BE2C (cell line): ENCODE data around the gene ANKLE2.
A peak's percentile ranks its signal among the peaks of the same experiment; 100 is the strongest.
"Not testable (repeated sequence)": the region's sequence is repeated elsewhere in the genome, so short reads cannot be mapped to it uniquely, and the experiment has no call there.

Experiments used
- DNase-seq: peaks from one replicate; pipeline ENCODE4 v3.0.0-alpha.2; 2020
- H3K27me3 ChIP-seq: fragments of 250-450 bp; sonication (Bioruptor Pico); 2 replicates; pipeline ENCODE4 v1.5.1; 2020; ENCODE audit warnings: mild to moderate bottlenecking
- H3K36me3 ChIP-seq: fragments of 250-450 bp; sonication (Bioruptor Pico); 2 replicates; pipeline ENCODE4 v1.5.1; 2020; ENCODE audit warnings: mild to moderate bottlenecking
- H3K4me1 ChIP-seq: fragments of 250-450 bp; sonication (Bioruptor Pico); 2 replicates; pipeline ENCODE4 v1.5.1; 2020
- H3K4me3 ChIP-seq: 2 replicates; pipeline ENCODE4 v1.5.1; 2011; ENCODE audit warnings: low read depth, low read length
- H3K9me3 ChIP-seq: fragments of 250-450 bp; sonication (Bioruptor Pico); 2 replicates; pipeline ENCODE4 v1.5.1; 2020
- TF ChIP-seq, protein P1 (sequence below): IDR thresholded peaks from 2 replicates; pipeline ENCODE4 v1.5.1; 2012; ENCODE audit warnings: mild to moderate bottlenecking, low read depth, low read length

ANKLE2 gene

DNA sequence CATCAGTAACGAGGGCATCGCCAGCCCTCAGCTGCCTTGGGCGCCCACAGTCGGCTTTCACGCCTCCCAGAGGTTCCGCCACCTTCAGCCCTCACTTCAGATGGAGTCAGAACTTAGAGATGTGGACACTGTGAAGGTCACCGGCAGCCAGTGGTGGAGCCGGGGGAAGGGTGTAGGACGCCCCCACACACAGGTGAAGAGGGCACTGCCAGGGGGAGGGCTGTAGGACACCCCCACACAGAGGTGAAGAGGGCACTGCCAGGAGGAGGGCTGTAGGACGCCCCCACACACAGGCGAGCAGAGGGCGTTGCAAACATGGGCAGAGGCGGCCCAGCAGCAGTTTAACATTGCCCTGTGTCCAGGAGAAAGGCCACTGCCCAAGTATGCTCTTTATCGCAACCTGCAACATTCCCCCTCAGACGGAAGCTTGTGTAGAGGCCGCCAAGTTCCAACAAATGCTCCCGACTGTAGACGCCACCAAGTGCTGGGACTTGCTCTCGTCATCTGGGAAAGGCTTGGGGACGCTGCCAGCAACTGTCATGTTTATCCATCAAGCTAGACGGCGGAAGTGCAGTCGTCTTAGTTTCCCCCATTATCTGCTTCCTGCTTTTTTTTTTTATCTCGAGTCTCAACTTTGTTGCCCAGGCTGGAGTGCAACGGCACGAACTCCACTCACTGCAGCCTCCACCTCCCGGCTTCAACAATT lies 4.9 kb upstream of the ANKLE2 start:
- TF ChIP-seq, protein P1, sequence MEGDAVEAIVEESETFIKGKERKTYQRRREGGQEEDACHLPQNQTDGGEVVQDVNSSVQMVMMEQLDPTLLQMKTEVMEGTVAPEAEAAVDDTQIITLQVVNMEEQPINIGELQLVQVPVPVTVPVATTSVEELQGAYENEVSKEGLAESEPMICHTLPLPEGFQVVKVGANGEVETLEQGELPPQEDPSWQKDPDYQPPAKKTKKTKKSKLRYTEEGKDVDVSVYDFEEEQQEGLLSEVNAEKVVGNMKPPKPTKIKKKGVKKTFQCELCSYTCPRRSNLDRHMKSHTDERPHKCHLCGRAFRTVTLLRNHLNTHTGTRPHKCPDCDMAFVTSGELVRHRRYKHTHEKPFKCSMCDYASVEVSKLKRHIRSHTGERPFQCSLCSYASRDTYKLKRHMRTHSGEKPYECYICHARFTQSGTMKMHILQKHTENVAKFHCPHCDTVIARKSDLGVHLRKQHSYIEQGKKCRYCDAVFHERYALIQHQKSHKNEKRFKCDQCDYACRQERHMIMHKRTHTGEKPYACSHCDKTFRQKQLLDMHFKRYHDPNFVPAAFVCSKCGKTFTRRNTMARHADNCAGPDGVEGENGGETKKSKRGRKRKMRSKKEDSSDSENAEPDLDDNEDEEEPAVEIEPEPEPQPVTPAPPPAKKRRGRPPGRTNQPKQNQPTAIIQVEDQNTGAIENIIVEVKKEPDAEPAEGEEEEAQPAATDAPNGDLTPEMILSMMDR: no peak
- peaks cover 3% of the 10 kb centered on the region; the same call in 1 of the 2 replicates for H3K4me1 ChIP-seq
- H3K4me3 ChIP-seq: no peak overlapping the region
- peaks cover 3% of the 10 kb centered on the region for H3K36me3 ChIP-seq
- no peaks in the 10 kb centered on the region for H3K9me3 ChIP-seq
- peak; percentile 63 for DNase-seq
- no peaks in the 10 kb centered on the region for H3K27me3 ChIP-seq

DNA sequence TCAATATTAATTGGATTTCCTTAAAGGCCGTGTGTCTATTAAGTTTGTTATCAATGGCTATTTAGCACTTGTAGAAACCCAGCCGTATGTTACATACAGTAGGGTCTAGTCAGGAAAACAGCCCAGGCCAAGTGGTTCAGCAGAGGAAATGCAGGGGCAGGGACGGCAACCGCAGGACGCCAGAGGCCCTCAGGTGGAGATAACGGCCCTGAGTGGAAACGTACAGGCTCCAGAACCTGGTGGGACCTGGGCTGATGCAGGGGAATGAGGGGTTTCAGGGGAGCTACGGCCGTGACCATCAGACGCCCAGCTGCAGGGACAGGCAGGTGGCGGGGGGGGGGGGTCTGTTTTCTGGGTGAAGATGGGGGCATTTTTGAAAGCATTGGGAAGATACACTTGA lies 3.7 kb upstream of the ANKLE2 start:
- Histone ChIP-seq H3K9me3 (no peaks in the 10 kb centered on the region), H3K36me3 (peaks cover 3% of the 10 kb centered on the region), H3K27me3 (no peaks in the 10 kb centered on the region), H3K4me1 (peaks cover 4% of the 10 kb centered on the region), H3K4me3 (no peak overlapping the region)
- TF ChIP-seq, protein P1: no peak
- no peak for DNase-seq

DNA sequence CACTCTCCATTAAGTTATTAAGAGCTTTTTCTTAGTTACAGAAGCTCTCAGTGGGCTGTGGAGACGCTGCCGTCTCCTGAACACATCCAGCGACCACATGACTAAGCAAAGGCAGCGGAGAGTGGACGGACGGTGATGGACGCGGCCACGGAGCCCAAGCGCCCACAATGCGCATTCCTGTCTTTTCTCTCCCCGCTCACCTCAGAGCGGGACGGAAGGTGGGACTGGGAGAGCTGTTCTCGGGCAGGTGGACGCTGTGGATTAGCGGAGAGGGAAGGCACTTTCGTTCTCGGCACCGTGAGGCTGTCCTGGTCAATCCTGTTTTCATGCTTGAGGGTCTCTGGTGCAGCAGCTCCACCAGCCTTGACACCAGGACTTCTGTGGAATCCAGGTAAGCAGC lies 2.6 kb upstream of the ANKLE2 start:
- no peaks in the 10 kb centered on the region for H3K27me3 ChIP-seq
- no peaks in the 10 kb centered on the region for H3K9me3 ChIP-seq
- peaks cover 6% of the 10 kb centered on the region for H3K4me1 ChIP-seq
- peaks cover 10% of the 10 kb centered on the region for H3K36me3 ChIP-seq
- no peak overlapping the region for H3K4me3 ChIP-seq
- no peak for DNase-seq
- TF ChIP-seq, protein P1: no peak

DNA sequence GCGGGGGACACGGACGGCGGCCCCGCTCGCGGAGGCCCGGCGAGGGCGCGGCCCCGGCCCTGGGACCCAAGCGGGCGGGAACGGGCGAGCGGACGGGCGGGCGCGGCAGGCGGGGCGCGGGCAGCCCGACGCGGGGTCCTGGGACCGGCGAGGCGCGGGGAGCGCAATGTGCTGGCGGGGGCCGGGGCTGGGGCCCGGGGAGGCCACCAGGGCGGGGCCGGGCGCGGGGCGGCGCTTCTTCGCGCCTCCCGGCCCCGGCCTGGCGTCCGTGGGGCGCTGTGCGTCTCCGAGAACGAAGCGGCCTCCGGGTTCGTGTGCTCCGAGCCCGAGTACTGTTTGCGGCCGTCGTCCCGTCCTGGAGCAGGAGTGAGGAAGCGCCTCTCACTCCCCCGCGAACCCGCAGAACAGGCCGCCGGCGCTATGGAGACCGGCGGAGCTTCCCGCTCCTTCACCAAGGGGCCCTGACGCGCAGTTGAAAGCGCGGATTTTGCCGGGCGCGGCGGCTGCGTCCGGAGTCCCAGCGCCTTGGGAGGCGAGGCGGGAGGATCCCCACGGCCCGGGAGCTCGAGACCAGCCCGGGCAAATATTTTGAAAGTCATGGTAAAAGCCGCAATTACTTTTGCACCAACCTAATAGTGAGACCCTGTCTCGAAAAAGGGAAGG lies 420 bp upstream of the ANKLE2 start:
- no peaks in the 10 kb centered on the region for H3K9me3 ChIP-seq
- peaks cover 6% of the 10 kb centered on the region for H3K4me1 ChIP-seq
- no peaks in the 10 kb centered on the region for H3K27me3 ChIP-seq
- peaks cover 19% of the 10 kb centered on the region for H3K36me3 ChIP-seq
- TF ChIP-seq, protein P1: peak; percentile 11; the same call in 1 of the 2 replicates
- H3K4me3 ChIP-seq: peak overlapping the region; percentile 65
- DNase-seq: peak; percentile 92

DNA sequence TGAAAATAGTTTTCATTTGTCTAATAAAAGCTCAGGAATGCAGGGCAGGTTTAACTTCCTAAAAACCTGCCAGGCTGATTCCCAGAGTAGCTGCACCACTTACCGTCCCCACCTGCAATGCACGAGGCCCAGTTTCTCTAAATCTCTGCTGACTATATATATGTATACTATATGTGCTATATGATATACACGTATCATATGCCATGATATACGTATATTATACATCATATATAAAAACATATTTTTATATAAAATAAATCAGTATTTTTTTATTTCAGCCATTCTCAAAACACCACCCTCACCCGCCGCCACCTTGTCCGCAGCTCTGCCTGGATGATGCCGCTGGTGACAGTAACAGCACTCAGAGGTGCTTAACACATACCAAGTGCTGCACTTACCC lies 2.3 kb downstream of the ANKLE2 start:
- DNase-seq: no peak
- Histone ChIP-seq H3K36me3 (peaks cover 40% of the 10 kb centered on the region), H3K27me3 (no peaks in the 10 kb centered on the region), H3K4me3 (no peak overlapping the region), H3K4me1 (peaks cover 2% of the 10 kb centered on the region; the same call in 1 of the 2 replicates), H3K9me3 (no peaks in the 10 kb centered on the region)
- TF ChIP-seq, protein P1: no peak

DNA sequence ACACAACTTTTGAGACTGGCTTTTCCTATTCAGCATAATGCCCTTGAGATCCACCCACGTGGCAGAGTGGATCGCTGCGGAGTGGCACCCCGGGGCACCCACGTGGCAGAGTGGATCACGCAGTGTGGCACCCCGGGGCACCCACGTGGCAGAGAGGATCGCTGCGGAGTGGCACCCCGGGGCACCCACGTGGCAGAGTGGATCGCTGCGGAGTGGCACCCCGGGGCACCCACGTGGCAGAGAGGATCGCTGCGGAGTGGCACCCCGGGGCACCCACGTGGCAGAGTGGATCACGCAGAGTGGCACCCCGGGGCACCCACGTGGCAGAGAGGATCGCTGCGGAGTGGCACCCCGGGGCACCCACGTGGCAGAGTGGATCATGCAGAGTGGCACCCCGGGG lies 2.8 kb downstream of the ANKLE2 start:
- not testable (repeated sequence) for H3K9me3 ChIP-seq, DNase-seq, H3K27me3 ChIP-seq, H3K4me3 ChIP-seq, H3K4me1 ChIP-seq
- peaks cover 46% of the 10 kb centered on the region for H3K36me3 ChIP-seq
